K562 (cell line): Measurements from ENCODE around the gene RNPEPL1. TPM values are rescaled to one million over a fixed set of nuclear protein-coding genes. Genes with fewer than 3 reads are reported as not detected.

Source experiments
- ADNP ChIP-seq: fragments of 200-800 bp; sonication (Bioruptor generic); IDR thresholded peaks from 2 replicates; pipeline ENCODE4 v1.6.1; 2016; ENCODE audit warnings: missing genetic modification characterization, missing compliant biosample characterization
- BCL6 ChIP-seq: fragments of 250-450 bp; sonication (Bioruptor Pico); IDR thresholded peaks from 2 replicates; pipeline ENCODE4 v1.4.0; 2020
- BRD4 ChIP-seq: fragments of 200-600 bp; sonication (generic); IDR thresholded peaks from 2 replicates; pipeline ENCODE4 v1.6.1; 2017; ENCODE audit warnings: inconsistent platforms
- FOXJ2 ChIP-seq: fragments of 200-800 bp; sonication (Bioruptor generic); IDR thresholded peaks from 2 replicates; pipeline ENCODE4 v1.6.1; 2016; ENCODE audit warnings: missing genetic modification characterization, missing compliant biosample characterization
- GATAD2B ChIP-seq: fragments of 450-650 bp; IDR thresholded peaks from 2 replicates; pipeline ENCODE4 v1.6.1; 2017; ENCODE audit warnings: mild to moderate bottlenecking, borderline replicate concordance
- HEY1 ChIP-seq: fragments of 250-450 bp; sonication (Bioruptor Pico); IDR thresholded peaks from 2 replicates; pipeline ENCODE4 v1.5.0; 2020; ENCODE audit warnings: mild to moderate bottlenecking, moderate library complexity, borderline replicate concordance
- ILK ChIP-seq: fragments of 450-650 bp; IDR thresholded peaks from 2 replicates; pipeline ENCODE4 v1.6.1; 2016; ENCODE audit warnings: missing genetic modification characterization, low read depth, mild to moderate bottlenecking, missing compliant biosample characterization, moderate library complexity, borderline replicate concordance
- MTA3 ChIP-seq: fragments of 450-650 bp; formaldehyde crosslinking; IDR thresholded peaks from 2 replicates; pipeline ENCODE4 v1.6.1; 2017; ENCODE audit warnings: mild to moderate bottlenecking, borderline replicate concordance
- SMARCB1 ChIP-seq: IDR thresholded peaks from 2 replicates; pipeline ENCODE4 v1.6.1; 2011; ENCODE audit warnings: improper control_type of control experiment, low read depth; ENCODE audit not compliant: insufficient read length
- TEAD1 ChIP-seq, 2 experiments: fragments of 450-650 bp in 1 of 2; sonication (generic) in 1 of 2; formaldehyde crosslinking; IDR thresholded peaks; 2 replicates each; pipeline versions ENCODE4 v1.4.0 to v1.8.0; 2020 to 2022; ENCODE audit warnings: mild to moderate bottlenecking in 2 of 2, missing genetic modification reagents in 1 of 2
- YY1 ChIP-seq, 3 experiments: IDR thresholded peaks; 2 replicates each; pipeline ENCODE4 v1.6.1; 2011; ENCODE audit warnings: low read length in 2 of 3, mild to moderate bottlenecking in 2 of 3, moderate library complexity in 2 of 3, borderline replicate concordance in 1 of 3, control low read depth in 1 of 3, low read depth in 1 of 3; ENCODE audit not compliant: insufficient read depth in 3 of 3, insufficient replicate concordance in 2 of 3, control insufficient read depth in 1 of 3, insufficient read length in 1 of 3; ENCODE audit errors: extremely low read depth in 1 of 3
- ZC3H11A ChIP-seq: IDR thresholded peaks from 2 replicates; pipeline ENCODE4 v1.6.1; 2012; ENCODE audit warnings: low read depth, low read length, improper control_type of control experiment
- ZNF224 ChIP-seq: sonication (generic); formaldehyde crosslinking; IDR thresholded peaks from 2 replicates; pipeline ENCODE4 v1.8.0; 2022; ENCODE audit warnings: mild to moderate bottlenecking, missing genetic modification reagents
- ZNF444 ChIP-seq: fragments of 250-450 bp; sonication (Bioruptor Pico); IDR thresholded peaks from 2 replicates; pipeline ENCODE4 v1.4.0; 2020; ENCODE audit warnings: mild to moderate bottlenecking, moderate library complexity
- polyA plus RNA-seq, 8 experiments: library from polyadenylated mRNA; depleted of rRNA in 4 of 8; stranded (reverse) in 5 of 8; unstranded in 3 of 8; fragments of >200 nt; fragmentation: Nextera tagmentation in 2 of 8; fragmentation: Illumina TruSeq in 1 of 8; extraction: Ambion mirVana in 2 of 8; extraction: Trizol in 1 of 8; gene quantifications; 2 replicates each; pipeline versions ENCODE4 v1.2.1 to v1.2.3, GENCODE V29; 2011 to 2014; ENCODE audit warnings: inconsistent platforms in 1 of 8, missing spikeins in 1 of 8
- total RNA-seq, 7 experiments: library from RNA; depleted of rRNA in 6 of 7; stranded (reverse); fragments of >200 nt in 6 of 7; fragmentation: Illumina TruSeq in 2 of 7; extraction: Trizol in 2 of 7; gene quantifications; 2 replicates each; pipeline versions ENCODE4 v1.2.1 to v1.2.3, GENCODE V29; 2011 to 2021; ENCODE audit warnings: low replicate concordance in 1 of 7
- TF ChIP-seq, protein P1 (sequence below): fragments of 200-800 bp; sonication (Bioruptor generic); IDR thresholded peaks from 2 replicates; pipeline ENCODE4 v1.6.1; 2017; ENCODE audit warnings: missing genetic modification characterization, missing compliant biosample characterization
- TF ChIP-seq, protein P2 (sequence below): fragments of 450-650 bp; IDR thresholded peaks from 2 replicates; pipeline ENCODE4 v1.6.1; 2016; ENCODE audit warnings: borderline replicate concordance
- TF ChIP-seq, protein P3 (sequence below): sonication (generic); formaldehyde crosslinking; IDR thresholded peaks from 2 replicates; pipeline ENCODE4 v1.8.1; 2022; ENCODE audit warnings: missing genetic modification reagents
- TF ChIP-seq, protein P4 (sequence below): sonication (generic); formaldehyde crosslinking; IDR thresholded peaks from 2 replicates; pipeline ENCODE4 v1.8.1; 2023; ENCODE audit warnings: mild to moderate bottlenecking, missing genetic modification reagents
- TF ChIP-seq, protein P5 (sequence below): fragments of 450-650 bp; formaldehyde crosslinking; conservative IDR thresholded peaks from 2 replicates; pipeline ENCODE4 v1.4.0; 2022; ENCODE audit warnings: mild to moderate bottlenecking, missing genetic modification characterization

RNPEPL1 gene
- total and polyA plus RNA-seq, 9 of the 15 experiments (the other 6 are each of a cell fraction or from before 2014, with no cell fraction given), result 0.07 to 38.7 (median 5.6) TPM

DNA sequence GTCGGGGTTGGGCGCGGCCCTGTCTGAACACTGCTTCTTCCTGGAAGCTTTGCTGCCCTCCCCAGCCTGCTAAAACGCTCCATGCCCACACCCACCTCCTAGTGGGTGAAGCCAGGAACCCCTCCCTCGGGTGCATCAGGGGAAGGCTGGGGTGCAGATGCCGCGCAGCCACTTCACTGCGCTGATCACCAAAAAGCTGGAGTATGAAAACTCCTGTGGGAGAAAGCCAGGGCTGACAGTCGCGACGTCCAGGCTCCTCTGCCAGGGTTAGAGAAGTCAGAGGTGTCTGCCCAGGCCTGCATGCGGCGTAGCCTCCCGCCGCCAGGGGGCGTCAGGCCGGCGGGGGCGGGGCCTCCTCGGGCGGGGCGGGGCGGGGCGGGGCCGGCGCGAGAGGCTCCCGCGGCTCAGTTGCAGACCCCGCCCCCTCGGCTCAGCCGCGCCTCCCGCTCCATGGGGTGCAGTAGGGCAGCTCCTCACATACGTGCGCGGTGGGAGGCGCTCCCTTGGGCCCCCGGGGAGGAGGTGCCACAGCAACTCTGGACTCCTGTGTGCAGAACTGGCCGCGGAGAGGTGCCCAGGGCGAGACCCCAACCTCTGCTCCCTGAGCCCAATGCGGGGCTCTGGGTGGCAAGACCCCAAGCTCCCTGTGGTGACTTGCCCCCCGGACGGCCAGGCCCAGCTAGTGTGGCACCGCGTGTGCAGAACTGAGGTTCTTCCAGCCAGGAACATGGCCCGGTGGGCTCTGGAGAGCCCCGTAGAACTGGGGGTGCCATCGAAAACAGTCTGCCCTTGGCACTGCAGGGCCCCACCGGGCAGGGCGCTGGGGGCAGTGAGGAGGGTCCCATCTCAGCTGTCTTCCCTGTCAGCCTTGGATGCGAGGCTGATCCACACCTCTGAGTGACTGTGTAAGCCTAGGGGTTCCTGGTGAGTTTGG, 1.8 kb upstream of the RNPEPL1 start (continued):
- peak in 1 of 2 experiments; percentile 50; a peak in 1 of 4 replicates for TF ChIP-seq TEAD1 (CRISPR knock-in tag; IDR thresholded peaks at IDR 0.05)
- peak in 1 of 3 experiments; percentile 22 for TF ChIP-seq YY1 (IDR thresholded peaks at IDR 0.05; ENCODE audit: borderline replicate concordance in 1 of 3, control insufficient read depth in 1 of 3, extremely low read depth in 1 of 3, insufficient read depth in 3 of 3, insufficient read length in 1 of 3, insufficient replicate concordance in 2 of 3, low read depth in 1 of 3, low read length in 2 of 3)
- no peak for TF ChIP-seq ADNP (tag)
- TF ChIP-seq, protein P1, sequence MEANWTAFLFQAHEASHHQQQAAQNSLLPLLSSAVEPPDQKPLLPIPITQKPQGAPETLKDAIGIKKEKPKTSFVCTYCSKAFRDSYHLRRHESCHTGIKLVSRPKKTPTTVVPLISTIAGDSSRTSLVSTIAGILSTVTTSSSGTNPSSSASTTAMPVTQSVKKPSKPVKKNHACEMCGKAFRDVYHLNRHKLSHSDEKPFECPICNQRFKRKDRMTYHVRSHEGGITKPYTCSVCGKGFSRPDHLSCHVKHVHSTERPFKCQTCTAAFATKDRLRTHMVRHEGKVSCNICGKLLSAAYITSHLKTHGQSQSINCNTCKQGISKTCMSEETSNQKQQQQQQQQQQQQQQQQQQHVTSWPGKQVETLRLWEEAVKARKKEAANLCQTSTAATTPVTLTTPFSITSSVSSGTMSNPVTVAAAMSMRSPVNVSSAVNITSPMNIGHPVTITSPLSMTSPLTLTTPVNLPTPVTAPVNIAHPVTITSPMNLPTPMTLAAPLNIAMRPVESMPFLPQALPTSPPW, result peak; percentile 52; the same call in 1 of the 2 replicates
- TF ChIP-seq ZC3H11A, result no peak
- TF ChIP-seq BCL6 (CRISPR knock-in tag), result no peak
- TF ChIP-seq HEY1 (CRISPR knock-in tag), result no peak
- TF ChIP-seq, protein P2, sequence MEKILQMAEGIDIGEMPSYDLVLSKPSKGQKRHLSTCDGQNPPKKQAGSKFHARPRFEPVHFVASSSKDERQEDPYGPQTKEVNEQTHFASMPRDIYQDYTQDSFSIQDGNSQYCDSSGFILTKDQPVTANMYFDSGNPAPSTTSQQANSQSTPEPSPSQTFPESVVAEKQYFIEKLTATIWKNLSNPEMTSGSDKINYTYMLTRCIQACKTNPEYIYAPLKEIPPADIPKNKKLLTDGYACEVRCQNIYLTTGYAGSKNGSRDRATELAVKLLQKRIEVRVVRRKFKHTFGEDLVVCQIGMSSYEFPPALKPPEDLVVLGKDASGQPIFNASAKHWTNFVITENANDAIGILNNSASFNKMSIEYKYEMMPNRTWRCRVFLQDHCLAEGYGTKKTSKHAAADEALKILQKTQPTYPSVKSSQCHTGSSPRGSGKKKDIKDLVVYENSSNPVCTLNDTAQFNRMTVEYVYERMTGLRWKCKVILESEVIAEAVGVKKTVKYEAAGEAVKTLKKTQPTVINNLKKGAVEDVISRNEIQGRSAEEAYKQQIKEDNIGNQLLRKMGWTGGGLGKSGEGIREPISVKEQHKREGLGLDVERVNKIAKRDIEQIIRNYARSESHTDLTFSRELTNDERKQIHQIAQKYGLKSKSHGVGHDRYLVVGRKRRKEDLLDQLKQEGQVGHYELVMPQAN, result no peak
- 0 out of 2 replicates have a peak, but pooled peaks have one; percentile 2 for TF ChIP-seq FOXJ2 (tag)
- peak; percentile 82 for TF ChIP-seq BRD4
- TF ChIP-seq MTA3, result no peak
- TF ChIP-seq ILK (tag), result no peak
- TF ChIP-seq, protein P3, sequence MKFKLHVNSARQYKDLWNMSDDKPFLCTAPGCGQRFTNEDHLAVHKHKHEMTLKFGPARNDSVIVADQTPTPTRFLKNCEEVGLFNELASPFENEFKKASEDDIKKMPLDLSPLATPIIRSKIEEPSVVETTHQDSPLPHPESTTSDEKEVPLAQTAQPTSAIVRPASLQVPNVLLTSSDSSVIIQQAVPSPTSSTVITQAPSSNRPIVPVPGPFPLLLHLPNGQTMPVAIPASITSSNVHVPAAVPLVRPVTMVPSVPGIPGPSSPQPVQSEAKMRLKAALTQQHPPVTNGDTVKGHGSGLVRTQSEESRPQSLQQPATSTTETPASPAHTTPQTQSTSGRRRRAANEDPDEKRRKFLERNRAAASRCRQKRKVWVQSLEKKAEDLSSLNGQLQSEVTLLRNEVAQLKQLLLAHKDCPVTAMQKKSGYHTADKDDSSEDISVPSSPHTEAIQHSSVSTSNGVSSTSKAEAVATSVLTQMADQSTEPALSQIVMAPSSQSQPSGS (CRISPR knock-in tag), result no peak
- no peak for TF ChIP-seq ZNF224 (CRISPR knock-in tag)
- no peak for TF ChIP-seq GATAD2B
- TF ChIP-seq, protein P4, sequence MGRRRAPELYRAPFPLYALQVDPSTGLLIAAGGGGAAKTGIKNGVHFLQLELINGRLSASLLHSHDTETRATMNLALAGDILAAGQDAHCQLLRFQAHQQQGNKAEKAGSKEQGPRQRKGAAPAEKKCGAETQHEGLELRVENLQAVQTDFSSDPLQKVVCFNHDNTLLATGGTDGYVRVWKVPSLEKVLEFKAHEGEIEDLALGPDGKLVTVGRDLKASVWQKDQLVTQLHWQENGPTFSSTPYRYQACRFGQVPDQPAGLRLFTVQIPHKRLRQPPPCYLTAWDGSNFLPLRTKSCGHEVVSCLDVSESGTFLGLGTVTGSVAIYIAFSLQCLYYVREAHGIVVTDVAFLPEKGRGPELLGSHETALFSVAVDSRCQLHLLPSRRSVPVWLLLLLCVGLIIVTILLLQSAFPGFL (CRISPR knock-in tag), result no peak
- TF ChIP-seq, protein P5, sequence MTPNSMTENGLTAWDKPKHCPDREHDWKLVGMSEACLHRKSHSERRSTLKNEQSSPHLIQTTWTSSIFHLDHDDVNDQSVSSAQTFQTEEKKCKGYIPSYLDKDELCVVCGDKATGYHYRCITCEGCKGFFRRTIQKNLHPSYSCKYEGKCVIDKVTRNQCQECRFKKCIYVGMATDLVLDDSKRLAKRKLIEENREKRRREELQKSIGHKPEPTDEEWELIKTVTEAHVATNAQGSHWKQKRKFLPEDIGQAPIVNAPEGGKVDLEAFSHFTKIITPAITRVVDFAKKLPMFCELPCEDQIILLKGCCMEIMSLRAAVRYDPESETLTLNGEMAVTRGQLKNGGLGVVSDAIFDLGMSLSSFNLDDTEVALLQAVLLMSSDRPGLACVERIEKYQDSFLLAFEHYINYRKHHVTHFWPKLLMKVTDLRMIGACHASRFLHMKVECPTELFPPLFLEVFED (CRISPR knock-in tag), result no peak
- no peak for TF ChIP-seq SMARCB1
- no peak for TF ChIP-seq ZNF444
